ENCODE measurements around the gene ATP2B2.

GRCh38 chr3:10283638-10284037 is 221.7 kb downstream of the ATP2B2 start:
- TF ChIP-seq POLR2A (IDR thresholded peaks at IDR 0.05) (no peak), CTCF (IDR thresholded peaks at IDR 0.05) (no peak)

All from uterus (tissue), 2 donors.